8988T (cell line): Measurements from ENCODE around the gene ICE2.

Experiments
- DNase-seq: peaks from one replicate; pipeline ENCODE4 v3.0.0; 2011

The ICE2 gene

DNA sequence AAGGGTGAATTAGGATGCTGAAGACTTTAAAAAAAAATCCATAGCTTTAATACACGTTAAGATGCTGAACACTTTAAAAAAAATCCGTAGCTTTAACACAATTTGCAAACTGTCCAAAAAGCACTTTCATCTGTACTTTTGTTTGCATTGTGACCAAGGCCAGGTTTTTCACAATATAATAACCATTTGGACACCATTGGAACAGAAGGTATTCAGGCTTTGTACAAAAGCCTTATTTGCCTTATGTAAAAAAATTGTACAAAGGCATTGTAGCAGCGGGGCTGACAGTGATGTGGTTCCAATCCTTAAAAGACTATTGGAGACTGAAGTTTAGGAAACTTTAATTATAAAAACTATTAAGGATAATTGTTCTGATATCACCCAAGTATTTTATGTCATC is 15.2 kb upstream of the ICE2 start:
- no peak for DNase-seq

DNA sequence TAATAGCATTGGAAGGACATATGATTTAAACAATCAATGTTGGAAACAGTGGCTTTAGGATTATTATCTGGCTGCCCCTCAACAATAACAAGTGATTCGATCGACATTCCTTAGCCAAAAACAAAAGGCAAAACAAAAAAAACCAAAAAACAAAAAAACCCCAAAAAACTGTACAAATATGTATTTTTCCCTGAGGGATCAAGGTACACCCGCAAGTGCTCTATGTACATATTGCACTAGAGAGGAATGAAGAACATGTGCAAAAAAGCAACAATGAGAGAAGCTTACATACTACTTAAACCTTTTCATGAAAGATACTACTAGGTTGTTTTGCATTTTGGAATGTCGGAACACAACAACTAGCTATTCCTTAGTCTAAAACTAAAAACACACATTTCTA is 14.2 kb upstream of the ICE2 start:
- no peak for DNase-seq

DNA sequence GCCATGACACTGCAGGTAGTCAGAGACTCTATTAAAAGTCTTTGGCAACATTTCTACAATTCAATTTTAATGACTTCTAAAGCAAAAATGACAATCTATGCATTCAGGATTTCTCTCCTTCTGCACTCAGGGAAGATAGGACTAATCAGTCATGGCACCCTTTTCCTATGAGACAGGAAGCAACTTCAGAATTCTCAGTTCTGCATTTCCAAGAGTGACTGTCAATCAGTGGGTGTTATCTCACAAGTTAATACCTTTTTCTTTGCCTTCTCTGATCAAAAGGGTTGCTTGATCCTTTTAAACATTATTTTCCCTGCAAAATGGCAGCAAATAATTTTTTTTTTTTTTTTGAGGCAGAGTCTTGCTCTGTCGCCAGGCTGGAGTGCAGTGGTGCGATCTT is 7.8 kb upstream of the ICE2 start:
- DNase-seq: no peak

DNA sequence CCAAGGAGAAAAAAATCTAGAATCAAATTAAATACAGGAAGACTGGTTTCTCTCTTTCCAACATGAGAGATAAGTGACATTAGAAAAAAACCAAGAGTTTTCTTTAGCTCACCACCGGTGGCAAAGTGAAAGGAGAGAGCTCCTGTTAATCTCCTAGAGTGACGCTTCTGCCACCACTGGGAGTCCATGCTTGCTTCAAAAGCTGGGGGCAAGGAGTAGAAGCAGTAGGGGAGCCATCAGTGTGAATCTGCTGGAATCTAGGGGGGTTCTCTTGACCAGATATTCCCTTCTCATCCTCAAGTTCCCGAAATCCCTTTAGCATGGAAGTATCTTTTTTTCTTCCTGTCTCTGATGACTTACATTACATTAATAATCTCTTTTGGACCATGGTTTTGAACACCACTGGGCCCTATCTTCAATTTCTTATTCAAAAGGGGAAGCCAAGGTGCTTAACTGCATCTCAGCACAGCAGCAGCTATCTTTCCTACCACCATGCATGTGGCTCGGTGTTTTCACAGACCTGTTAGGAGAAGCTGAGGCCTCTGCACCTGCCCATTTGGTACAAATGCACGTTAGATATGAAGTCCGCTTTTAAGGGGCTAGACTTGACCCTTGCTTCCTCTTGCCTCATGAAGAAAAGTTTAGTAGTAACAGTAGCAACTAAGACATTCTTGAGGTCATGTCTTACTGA is 6.6 kb upstream of the ICE2 start:
- DNase-seq: no peak

DNA sequence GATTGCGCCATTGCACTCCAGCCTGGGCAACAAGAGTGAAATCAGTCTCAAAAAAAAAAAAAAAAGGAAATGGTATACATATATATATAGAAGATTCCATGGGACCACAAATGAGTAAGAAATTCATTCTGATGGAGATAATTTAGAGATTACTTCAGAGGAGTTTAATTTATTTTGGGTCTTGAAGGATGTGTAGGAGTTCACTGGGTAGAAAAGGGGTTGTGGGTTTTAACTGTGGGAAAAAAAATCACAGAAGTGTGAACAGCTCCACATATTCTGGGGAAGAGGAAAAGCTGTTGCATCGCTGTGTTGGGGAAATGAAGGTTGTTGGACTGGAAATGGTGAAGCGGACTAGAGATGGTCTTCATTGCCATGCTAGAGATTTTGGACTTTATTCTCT is 4.1 kb upstream of the ICE2 start:
- DNase-seq: no peak

DNA sequence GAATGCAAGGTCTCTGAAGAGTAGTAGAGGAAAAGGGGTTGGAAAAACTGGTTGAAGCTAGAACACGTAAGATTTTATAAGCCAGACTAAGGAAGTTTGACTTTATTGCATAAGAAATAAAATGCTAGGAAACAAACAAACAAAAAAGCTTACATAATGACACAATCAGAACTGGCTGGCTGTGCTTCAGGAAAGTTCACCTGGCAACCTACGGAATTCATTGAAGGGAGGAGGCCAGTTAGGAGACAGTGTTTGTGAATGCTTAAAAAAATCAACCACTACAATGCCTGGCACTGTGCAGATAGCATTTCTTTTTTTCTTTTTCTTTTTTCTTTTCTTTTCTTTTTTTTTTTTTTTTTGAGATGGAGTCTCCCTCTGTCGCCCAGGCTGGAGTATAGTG is 1.9 kb upstream of the ICE2 start:
- DNase-seq: no peak

DNA sequence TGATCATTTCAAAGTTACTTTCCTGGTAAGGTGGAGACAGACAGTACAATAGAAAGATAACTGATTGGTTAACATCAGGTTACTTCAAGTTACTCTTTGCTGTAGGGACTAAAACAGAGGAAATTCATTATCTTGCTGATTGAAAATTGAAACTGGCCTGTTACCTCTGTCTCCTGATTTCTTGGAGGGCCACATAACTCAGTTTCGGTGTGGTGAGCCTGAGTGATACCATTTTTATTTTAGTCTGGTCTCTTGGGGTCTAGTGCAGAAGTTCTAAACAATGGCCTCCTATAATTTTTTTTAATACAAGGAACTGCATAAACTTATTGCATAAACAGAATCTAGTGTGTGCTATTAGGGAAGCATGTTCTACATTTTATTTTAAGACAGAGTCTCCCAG is 1.2 kb upstream of the ICE2 start:
- DNase-seq: no peak

DNA sequence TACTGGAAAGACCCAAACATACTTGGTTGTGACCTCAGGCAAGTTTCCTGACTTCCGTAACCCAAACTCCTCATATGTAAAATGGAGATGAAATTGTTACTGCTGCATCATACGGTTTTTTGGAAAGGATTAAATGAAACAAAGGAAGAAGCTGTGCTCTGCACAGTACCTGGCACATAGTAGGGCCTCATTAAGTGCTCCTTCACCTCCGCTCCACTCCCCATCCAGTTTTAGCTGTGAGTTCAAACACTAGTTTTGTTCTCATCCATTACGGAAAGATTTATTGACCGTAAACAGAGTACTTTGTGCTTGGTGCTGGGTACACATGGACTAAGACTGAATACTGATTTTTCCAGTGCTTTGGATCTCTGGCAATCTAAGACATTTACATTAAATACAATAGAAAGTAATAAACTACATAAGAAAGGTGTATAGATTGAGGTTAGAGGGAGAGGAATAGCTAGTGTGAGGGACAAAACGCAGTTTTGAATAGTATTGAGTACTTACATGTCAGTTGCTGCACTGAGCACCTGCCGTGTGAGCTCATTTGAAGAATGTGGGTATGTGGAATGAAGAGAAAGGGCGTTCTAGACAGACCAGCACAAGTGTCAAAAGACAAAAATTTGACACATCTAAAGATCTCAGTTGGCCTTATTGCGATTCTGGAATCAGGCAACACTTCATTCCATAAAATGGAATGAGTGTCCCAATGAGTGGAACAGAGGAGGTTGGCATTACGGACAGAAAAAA is 594 bp upstream of the ICE2 start:
- no peak for DNase-seq

DNA sequence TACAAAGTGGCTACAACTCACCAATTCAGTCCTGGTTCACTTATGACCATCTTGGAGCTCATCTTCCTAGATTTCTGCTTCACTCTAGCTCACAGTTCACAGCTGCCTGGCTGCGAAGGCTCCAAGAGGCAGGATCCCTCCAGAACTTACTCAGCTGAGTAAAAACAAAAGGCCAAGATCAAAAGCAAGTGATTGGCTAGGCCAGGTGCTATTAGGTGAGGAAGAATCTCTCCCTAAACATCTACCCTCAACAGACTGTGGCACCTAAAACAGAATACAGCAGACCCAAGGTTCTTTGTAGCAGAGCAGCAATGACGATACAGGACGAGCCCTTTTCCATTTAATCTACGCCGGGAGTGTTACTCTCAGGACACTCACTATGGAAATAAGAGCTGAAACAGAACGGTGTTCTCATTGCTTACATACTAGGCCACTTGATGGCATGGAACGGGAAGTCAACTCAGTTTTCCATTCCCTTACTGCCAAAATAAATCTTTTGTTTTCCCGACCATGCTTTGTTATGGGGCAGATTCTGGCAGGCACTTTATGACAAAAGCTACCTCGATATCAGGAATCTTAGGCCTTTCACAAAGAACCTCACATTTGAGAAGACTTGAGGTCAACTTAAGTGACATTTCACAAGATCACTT is 901 bp downstream of the ICE2 start:
- no peak for DNase-seq

DNA sequence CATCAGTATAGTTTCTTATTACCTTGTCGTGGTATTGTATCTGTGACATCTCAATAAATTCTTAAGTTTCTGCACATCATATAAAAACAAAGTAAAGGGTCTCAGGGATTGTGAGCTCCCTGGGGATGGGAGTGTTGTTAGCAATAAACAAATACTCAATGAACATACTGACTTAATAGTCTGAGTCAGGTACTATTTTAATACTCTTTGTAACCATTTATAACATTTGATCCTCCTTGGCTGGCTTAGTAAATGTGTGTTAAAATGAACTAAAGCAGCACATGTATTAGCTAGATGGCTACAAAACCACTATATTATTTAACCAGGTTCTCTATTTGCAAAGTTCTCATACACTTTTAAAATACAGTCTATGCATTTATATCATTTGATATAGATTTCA is 1.8 kb downstream of the ICE2 start:
- DNase-seq: no peak

DNA sequence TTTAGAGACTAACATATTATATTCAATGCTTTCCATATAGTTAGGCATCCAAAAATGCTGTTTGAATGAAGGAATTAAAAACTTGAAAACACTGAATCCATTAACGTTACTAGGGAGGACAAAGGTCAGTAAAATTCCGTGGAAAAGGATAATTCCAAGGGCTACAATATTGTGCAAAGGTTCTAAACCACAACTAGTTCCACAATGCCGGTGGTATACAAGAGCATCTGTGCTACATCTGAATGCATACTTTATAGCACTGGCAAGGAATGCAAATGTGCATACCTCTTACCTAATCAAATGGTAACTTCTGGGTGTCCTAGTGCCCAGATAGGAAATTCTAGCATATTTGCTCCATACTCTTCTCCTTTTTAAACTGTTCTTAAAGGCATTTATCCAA is 2.2 kb downstream of the ICE2 start:
- no peak for DNase-seq

DNA sequence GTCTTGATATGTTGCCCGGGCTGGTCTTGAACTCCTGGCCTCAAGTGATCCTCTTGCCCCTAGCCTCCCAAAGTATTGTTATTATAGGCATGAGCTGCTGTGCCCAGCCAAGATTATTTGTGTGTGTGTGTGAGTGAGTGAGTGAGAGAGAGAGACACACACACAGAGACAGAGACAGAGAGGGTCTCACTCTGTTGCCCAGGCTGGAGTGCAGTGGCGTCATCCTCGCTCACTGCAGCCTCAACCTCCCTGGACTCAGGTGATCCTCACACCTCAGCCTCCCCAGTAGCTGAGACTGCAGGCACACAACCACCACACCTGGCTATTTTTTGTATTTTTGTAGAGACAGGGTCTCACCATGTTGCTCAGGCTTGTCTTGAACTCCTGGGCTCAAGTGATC is 5.8 kb downstream of the ICE2 start:
- DNase-seq: no peak

DNA sequence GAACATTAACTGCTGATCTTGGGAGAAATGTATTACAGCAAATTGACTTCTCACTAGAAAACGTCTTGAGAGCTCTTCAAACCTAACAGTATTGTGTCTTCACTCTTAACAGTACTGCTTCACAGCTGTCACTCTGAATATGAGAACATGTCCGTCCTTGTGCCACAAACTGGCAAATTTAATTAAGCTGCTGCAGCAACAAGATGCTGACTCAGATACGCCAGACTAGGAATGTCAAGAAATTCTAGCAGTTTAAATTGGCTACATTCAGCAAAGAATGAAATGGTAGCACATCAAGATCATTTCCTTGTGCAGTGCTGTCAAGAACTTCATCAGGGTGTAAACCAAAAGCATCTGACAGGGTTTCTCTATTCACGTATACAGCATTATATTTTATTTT is 7.6 kb downstream of the ICE2 start:
- DNase-seq: no peak

DNA sequence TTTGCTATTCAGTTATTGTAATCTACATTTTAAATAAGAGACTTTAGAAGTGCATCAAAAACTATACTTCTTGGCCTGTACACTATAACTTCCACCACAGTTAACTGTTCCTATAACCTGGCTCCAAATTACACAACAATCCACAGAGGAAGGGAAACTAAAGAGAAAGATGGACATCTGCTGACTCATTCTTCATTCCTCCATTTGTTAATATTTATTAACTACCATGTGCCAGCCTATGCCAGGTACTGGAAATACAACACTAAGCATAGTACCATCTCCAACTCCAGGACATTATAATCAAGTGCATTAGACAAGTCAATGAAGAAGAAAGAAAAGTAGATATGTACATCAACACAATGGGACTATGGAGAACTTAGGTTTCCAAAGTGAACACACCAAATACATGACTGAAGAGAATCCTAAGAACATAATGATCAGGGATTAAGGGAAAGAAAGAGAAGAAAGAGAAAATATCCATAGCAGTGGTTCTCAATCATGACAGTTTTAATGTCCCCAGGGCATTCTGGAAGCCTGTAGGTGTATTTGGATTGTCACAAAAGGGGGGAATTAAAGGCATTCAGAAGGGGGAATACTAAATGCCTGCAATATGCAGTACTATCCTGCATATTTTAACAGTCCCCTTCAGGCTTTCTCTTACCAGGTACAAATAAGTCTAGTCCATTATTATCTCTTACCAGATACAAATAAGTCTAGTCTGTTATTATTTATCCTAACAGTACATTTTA is 8.9 kb downstream of the ICE2 start:
- DNase-seq: no peak

DNA sequence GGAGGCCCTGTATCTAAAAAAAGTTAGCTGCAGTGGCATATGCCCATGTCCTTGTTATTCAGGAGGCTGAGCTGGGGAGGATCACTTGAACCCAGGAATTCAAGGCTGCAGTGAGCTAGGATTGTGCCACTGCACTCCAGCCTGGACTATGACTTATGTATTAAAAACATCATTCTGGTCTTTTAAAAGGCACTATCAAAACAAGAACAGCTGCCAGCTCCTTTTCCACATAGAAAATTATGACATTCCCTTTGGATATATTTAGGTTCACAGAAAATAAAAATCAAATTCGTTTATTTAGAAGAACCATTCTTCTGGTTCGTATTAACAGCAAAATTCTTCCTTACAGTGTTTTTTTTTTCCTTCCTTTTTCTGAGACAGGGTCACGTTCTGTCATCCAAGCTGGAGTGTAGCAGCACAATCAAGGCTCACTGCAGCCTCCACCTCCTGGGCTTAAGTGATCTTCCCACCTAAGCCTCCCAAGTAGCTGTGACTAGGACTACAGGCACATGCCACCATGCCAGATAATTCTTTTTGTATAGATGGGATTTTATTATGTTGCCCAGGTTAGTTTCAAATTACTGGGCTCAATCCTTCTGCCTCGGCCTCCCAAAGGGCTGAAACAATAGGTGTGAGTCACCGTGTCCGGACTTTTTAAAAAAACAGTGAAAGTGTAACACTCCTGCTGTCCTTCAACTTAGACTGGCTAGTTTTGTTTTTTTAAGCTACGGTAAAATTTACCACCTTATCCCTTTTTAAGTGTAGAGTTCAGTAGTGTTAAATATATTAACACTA is 13.9 kb downstream of the ICE2 start:
- no peak for DNase-seq

DNA sequence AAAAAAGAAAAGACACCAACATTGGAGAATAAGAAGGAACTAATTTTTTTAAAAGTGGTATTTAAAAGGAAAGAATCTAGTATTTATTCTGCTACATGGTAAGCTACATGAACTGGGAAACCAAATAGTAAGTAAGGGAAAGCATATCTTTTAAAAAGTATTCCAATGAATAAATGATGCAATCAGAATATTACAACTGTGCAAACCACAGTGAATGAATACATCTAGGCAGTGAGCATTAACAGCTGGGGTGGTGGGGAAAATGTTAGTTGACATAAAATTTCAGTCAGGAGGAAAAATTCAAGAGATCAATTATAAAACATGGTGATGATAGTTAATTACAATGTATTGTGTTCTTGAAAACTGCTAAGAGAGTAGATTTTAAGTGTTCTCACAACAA is 16.9 kb downstream of the ICE2 start:
- no peak for DNase-seq

DNA sequence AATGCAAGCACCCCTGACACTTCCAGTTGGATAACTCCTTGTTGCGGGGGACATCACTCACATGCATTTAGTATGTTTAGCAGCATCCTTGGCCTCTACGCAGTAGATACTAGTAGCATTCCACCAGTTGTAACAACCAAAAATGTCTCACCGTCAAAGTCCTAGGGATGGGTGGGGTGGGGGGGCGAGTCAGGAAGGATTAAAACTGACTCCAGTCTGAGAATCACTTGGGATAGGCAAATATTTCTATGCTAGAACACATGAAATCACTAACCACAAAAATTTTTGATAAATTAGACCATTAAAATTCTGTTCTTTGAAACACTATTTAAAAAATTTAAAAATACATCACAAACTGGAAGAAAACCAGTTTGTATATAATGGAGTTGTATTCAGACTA is 18.0 kb downstream of the ICE2 start:
- DNase-seq: no peak

DNA sequence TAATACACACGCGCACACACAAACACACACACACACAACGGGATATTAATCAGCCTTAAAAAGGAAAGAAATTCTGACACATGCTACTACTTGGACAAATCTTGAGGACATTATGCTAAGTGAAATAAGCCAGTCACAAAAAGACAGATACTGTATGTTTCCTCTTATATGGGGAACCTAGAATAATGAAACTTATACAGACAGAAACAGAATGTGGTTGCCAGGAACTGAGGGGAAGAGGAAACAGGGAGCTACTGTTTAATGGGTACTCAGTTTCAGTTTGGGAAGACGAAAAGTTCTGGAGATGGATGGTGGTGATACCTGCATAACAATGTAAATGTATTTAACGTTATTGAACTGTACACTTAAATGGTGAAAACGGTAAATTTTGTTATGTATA is 20.2 kb downstream of the ICE2 start:
- no peak for DNase-seq

DNA sequence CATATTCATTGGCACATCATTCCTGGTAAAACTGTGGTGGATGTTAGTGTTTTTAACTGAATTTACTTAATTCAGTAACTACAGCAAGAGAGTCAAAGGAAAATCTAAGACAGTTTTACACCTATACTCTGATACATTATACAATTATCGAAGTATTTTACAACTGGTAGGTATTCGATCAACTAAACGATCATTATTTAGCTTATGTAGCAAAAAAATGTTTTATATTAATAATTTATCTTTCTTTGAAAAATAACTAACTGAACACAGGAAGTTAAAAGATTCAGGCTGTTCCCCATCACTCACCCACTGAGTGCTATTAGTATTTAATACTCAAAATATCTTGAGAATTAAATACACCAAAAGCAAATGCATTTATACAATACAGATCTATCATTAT is 21.0 kb downstream of the ICE2 start:
- no peak for DNase-seq

DNA sequence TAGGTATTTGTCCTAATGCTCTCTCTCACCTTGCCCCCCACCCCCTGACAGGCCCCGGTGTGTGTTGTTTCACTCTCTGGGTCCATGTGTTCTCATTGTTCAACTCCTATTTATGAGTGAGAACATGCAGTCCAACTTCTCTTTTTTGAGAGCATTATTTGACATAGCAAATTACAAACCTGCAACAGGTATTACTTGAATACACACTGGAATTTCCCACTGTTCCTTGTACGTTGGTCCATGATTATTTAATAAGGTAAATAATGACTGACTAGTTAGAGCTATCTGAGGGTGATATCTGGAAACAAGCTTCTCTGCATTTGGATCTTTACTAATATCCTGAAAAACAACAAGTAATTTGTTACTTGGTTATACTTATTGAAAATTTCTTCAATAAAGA is 24.1 kb downstream of the ICE2 start:
- DNase-seq: no peak

DNA sequence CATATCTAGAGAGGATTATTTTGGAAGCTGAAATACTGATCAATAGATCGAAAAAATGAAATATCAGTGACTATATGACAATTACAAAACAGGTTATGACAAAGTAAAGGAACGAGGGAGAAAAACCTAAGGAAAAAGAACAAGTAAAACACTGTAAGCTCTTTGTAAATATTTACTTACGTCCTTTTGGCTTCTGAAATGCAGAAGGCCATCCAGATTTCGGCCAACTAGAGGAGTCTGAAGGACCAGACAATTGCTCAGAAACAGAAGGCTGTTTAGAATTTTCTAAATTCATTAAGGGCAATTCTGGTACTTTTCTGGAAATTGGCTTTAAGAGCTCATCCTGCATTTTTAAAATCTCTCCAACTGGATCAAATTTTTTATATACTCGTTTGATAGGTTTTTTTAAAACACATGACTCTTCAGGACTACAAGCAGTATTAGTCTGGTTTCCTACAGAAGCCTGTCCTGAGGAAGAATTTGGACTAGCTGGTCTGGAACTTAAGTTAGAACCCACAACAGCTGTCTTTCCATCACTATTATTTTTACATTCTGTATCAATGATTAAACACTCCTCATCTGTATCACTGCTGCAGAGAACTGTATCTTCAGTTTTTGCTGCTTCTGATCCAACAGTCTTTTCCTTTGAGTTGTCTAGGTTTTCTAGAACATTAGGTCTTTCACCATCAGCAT is 30.1 kb downstream of the ICE2 start:
- no peak for DNase-seq

DNA sequence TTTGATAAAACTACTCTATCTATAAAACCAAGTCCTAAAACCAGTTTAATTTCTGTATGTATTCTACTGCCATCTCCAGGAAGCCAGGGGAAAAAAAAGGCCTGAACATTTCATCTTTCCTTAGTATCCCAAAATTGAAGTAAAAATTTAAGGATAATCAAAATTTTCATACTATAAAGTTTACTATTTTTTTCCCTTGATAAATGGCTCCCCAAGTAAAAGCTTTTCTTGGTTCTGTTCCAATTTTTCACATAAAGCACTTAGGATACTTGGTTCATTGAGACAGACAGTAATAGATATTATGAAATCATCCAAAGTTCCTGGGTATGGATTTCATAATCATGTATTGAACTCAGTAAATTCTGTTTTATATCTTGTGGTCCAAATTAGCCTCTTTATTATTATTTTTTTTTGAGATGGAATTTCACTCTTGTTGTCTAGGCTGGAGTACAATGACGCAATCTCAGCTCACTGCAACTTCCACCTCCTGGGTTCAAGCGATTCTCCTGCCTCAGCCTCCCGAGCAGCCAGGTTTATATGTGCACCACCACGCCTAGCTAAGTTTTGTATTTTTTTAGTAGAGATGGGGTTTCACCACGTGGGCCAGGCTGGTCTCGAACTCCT is 34.5 kb downstream of the ICE2 start:
- no peak for DNase-seq
